ENCODE measurements around the gene FAM184B. TPM values are rescaled to one million over a fixed set of nuclear protein-coding genes. Genes with fewer than 3 reads are reported as not detected.

The FAM184B gene
- total and polyA plus RNA-seq, 2 of the 4 experiments (the other 2 are of a cell fraction), result 0.07 to 0.18 TPM

DNA sequence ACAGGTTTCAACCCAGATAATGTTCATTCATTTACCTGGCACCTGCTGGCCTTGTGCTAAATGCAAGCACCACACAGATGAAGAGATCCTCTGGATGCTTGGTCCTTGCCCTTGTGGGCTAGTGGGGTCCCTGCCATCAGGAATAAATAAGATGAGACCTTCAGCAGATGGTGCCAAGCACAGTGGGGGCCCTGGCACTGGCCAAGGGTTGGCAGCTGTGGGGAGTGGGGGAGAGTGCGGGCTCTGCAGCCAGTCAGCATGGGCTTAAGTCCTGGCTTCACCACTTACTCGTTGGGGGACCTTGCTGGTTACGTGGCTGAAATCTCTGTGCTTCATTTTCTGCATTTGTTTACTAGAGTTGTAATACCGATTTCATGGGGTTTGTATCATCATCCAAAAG is 197.5 kb downstream of the FAM184B start:
- DNase-seq, result no peak
- peaks cover 5 to 6% of the 10 kb centered on the region in 2 experiments for H3K79me1 ChIP-seq (ENCODE audit: low read depth in 1 of 2, low read length in 2 of 2)
- H3K9me1 ChIP-seq (ENCODE audit: insufficient read depth, low read length), result no peaks in the 10 kb centered on the region; the same call in 1 of the 2 replicates
- H2AFZ ChIP-seq (replicated peaks; ENCODE audit: low read length, poor library complexity), result no peak overlapping the region
- no peak overlapping the region for H2BK5ac ChIP-seq (ENCODE audit: low read depth, low read length, poor library complexity, severe bottlenecking)
- no peak overlapping the region for H3K14ac ChIP-seq (replicated peaks; ENCODE audit: low read depth, low read length)
- intact Hi-C loops (cut with micrococcal nuclease) (no loop called here), dilution Hi-C loops (cut with HindIII; ENCODE audit: low sequenced_read_pairs, unreplicated experiment) (no loop called here), in situ Hi-C loops (cut with MboI; ENCODE audit: low sequenced_read_pairs) (loop anchor here (5.0 to 25.0 kb wide), 3 partner anchors 33 to 428 kb away; partner anchors contain the start of genes DCAF16, LCORL and NCAPG)
- no peak overlapping the region for H3K4ac ChIP-seq (ENCODE audit: low read depth, low read length)
- no peak overlapping the region for H2AK9ac ChIP-seq (replicated peaks; ENCODE audit: low read depth, low read length, poor library complexity)
- no peak overlapping the region for H2AK5ac ChIP-seq (ENCODE audit: low read depth, low read length)
- H4K8ac ChIP-seq (ENCODE audit: low read depth in 2 of 2, low read length in 2 of 2), result no peak overlapping the region
- ATAC-seq (ENCODE audit: low read depth), result no peak
- no peaks in the 10 kb centered on the region for H3K4me1 ChIP-seq (ENCODE audit: control insufficient read depth, insufficient read depth, low read length)
- CTCF ChIA-PET, result no interaction called here
- no peak overlapping the region for H4K5ac ChIP-seq (ENCODE audit: low read depth, low read length)
- no peak overlapping the region for H2BK20ac ChIP-seq (ENCODE audit: low read depth, low read length)
- no peak overlapping the region for H3K4me2 ChIP-seq (ENCODE audit: low read depth, low read length)
- H3K23ac ChIP-seq (ENCODE audit: low read depth, low read length), result no peak overlapping the region
- H2BK120ac ChIP-seq (ENCODE audit: low read depth, low read length), result no peak overlapping the region
- no peaks in the 10 kb centered on the region for H3K9me3 ChIP-seq (ENCODE audit: control insufficient read depth, insufficient read depth, low read length)
- no peak overlapping the region for H3K27ac ChIP-seq (ENCODE audit: insufficient read depth, low read length)
- no peak overlapping the region for H4K91ac ChIP-seq (ENCODE audit: insufficient read depth, low read depth, low read length)
- no peak overlapping the region for H3K18ac ChIP-seq (ENCODE audit: low read depth, low read length)
- H4K20me1 ChIP-seq (ENCODE audit: insufficient read depth, low read length), result no peaks in the 10 kb centered on the region; the same call in 1 of the 2 replicates
- H3K56ac ChIP-seq (ENCODE audit: extremely low read depth, insufficient read depth, low read length), result no peak overlapping the region
- H3K27me3 ChIP-seq (ENCODE audit: control insufficient read depth, insufficient read depth, low read length), result no peaks in the 10 kb centered on the region
- WGBS, 2 experiments (ENCODE audit: extremely low coverage in 2 of 2, insufficient read length in 1 of 2), result no CpG with 5 or more reads among the region's 4 CpGs
- TF ChIP-seq MAZ (IDR thresholded peaks at IDR 0.05; ENCODE audit: borderline replicate concordance, low read depth, low read length), result no peak
- no TSS peak for BruUV-seq (replicated peaks)
- POLR2A ChIA-PET (ENCODE audit: unreplicated experiment), result no interaction called here
- peaks cover 29% of the 10 kb centered on the region for H3K36me3 ChIP-seq (ENCODE audit: control insufficient read depth, insufficient read depth, low read length)
- no peak overlapping the region for H3K9ac ChIP-seq (ENCODE audit: low read depth, low read length)
- H2BK15ac ChIP-seq (ENCODE audit: low read depth, low read length), result no peak overlapping the region
- H3K4me3 ChIP-seq (ENCODE audit: insufficient read depth, low read depth, low read length), result no peak overlapping the region
